BJ (cell line): ENCODE results near the gene HOXA5. TPM values are rescaled to one million over a fixed set of nuclear protein-coding genes. Genes with fewer than 3 reads are reported as not detected.

Experiments
- CTCF ChIA-PET: fragments of 350-600 bp; formaldehyde crosslinking; extraction: SDS; loops from one replicate; lab custom pipeline; 2021; ENCODE audit warnings: antibody characterized with exemption, inconsistent platforms; lab: Yijun Ruan, JAX
- POLR2A ChIA-PET: fragments of 300-600 bp; sonication (Branson Sonifier 250); formaldehyde crosslinking; extraction: SDS; loops from one replicate; lab custom pipeline; 2021; ENCODE audit warnings: antibody characterized with exemption; lab: Charles Lee
- DNase-seq: peaks from one replicate; pipeline ENCODE4 v3.0.0-alpha.2; 2011; ENCODE audit warnings: low read depth
- H3K27me3 ChIP-seq: 2 replicates; pipeline ENCODE4 v1.6.0; 2011; ENCODE audit warnings: low read length; ENCODE audit not compliant: control insufficient read depth, insufficient read depth
- H3K36me3 ChIP-seq: 2 replicates; pipeline ENCODE4 v1.5.1; 2011; ENCODE audit warnings: low read length; ENCODE audit not compliant: control insufficient read depth, insufficient read depth
- H3K4me3 ChIP-seq: 2 replicates; pipeline ENCODE4 v1.5.1; 2011; ENCODE audit warnings: low read depth, mild to moderate bottlenecking, control low read depth, low read length
- CTCF ChIP-seq: IDR thresholded peaks from 2 replicates; pipeline ENCODE4 v1.5.1; 2011; ENCODE audit warnings: low read depth, mild to moderate bottlenecking, control low read depth, inconsistent platforms, low read length, moderate library complexity; ENCODE audit not compliant: insufficient read depth
- polyA plus RNA-seq: library from polyadenylated mRNA; depleted of rRNA; stranded (reverse); fragments of >200 nt; gene quantifications from 2 replicates; pipeline ENCODE4 v1.2.3, GENCODE V29; 2011

Gene HOXA5
- polyA plus RNA-seq, 1 experiment: 1.2 TPM

DNA sequence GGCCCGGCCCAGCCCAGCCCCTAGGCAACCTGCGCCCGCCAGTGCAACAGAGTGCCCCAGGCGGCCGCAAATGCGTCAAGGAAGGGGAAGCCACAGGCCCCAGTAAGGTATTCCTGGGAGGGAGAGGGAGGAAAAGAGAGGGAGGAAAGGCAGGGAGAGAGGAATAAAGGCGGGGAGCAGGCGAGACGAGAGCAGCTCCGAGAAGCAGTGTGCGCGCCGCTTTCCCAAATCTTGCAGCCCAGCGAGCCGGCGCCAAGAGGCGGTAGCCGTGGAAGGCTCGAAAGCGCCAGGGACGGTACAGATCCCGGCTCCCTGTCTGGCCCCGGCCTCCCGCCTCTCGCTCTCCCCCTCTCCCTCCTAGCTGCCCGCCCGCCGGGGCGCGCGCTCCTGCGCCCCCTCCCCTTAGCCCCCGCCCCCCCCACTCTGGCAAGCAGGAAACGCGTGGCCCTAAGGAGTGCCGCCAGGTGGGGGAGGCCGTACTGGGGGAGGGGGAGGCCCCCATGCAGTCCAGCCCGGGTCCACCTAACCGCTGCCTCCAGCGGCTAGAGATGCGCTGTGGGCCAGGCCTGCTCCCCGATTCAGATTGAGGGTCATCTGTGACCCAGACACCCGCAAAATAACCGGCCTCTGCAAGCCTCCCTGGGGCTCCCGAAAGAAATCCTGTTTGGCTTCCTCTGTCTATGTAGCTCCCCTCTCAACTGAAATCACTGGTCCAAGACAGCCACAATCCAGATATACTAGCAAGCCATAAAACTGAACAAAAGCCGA, 26.4 kb upstream of the HOXA5 start:
- peaks cover 12% of the 10 kb centered on the region for H3K36me3 ChIP-seq
- ChIA-PET CTCF (interaction anchor here (4.6 to 16.1 kb wide), 3 partner anchors 9 to 18 kb away, joined by 23 to 187 read pairs (median 34); partner anchors contain the start of gene HOXA11), POLR2A (no interaction called here)
- peak overlapping the region; percentile 72 for H3K4me3 ChIP-seq
- no peaks in the 10 kb centered on the region for H3K27me3 ChIP-seq
- DNase-seq: no peak
- no peak for TF ChIP-seq CTCF

DNA sequence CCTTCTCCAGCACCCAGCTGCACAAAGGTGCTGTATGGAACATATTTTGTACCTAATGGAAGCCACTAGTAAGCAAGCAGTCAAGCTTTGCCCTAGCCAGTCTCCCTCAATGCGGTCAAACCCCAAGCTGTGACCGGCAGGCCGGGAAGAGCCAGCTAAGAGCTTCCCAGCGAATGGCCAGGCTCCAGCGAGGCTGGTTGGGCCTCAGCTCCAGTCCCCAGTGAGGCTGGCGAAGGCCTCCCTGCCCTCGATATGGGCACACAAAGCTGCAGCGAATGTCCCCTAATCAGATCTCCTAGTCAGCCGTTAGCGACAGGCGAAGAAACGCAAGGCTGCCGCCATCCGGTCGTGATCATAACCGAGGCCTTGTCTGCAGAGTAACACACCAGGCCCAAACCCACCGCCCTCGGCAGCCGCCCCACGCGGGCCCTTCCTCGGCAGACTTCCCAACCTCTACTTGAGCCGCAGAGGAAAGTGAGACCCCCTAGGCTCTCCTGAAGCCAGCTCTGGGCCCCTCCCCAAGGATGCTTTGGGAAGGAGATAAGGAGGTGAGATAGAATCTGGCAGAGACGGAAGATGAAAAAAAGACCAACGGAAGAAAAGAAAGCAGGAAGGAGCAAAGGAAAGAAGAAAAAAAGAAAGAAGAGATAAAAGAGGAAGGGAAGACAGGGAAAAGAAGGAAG, 24.9 kb upstream of the HOXA5 start:
- Histone ChIP-seq H3K4me3 (peak overlapping the region; percentile 72), H3K36me3 (peaks cover 21% of the 10 kb centered on the region), H3K27me3 (no peaks in the 10 kb centered on the region)
- TF ChIP-seq CTCF: peak; percentile 22
- ChIA-PET POLR2A (interaction anchor here (0.7 to 1.1 kb wide), 3 partner anchors 9 to 31 kb away, joined by 4 to 11 read pairs (median 5); partner anchors contain the start of gene HOXA13), CTCF (interaction anchor here (1.2 to 16.1 kb wide), 5 partner anchors 11 to 27 kb away, joined by 4 to 187 read pairs (median 7); partner anchors contain the start of genes HOXA11 and HOXA5)
- no peak for DNase-seq

GRCh38 chr7:27167916-27168264, 24.4 kb upstream of the HOXA5 start:
- H3K4me3 ChIP-seq: peak overlapping the region; percentile 72
- ChIA-PET CTCF (interaction anchor here (1.4 to 16.1 kb wide), 4 partner anchors 12 to 24 kb away, joined by 4 to 187 read pairs (median 20); partner anchors contain the start of genes HOXA11 and HOXA5), POLR2A (interaction anchor here (1.1 kb wide), 2 partner anchors 9 to 32 kb away, joined by 4 to 5 read pairs; partner anchors contain the start of gene HOXA13)
- TF ChIP-seq CTCF: no peak
- no peaks in the 10 kb centered on the region for H3K27me3 ChIP-seq
- peaks cover 21% of the 10 kb centered on the region for H3K36me3 ChIP-seq
- no peak for DNase-seq

GRCh38 chr7:27166531-27167505, 23.3 kb upstream of the HOXA5 start:
- Histone ChIP-seq H3K36me3 (peaks cover 23% of the 10 kb centered on the region), H3K4me3 (peak overlapping the region; percentile 72), H3K27me3 (no peaks in the 10 kb centered on the region)
- TF ChIP-seq CTCF: no peak
- CTCF ChIA-PET: interaction anchor here (1.2 to 16.1 kb wide), 8 partner anchors 9 to 890 kb away, joined by 3 to 187 read pairs (median 7); partner anchors contain the start of genes HOXA11 and HOXA5
- DNase-seq: no peak
- POLR2A ChIA-PET: interaction anchor here (1.0 kb wide), 1 partner anchor 13 kb away, joined by 3 read pairs; no protein-coding TSS in a partner anchor
